IPS-18a (cell line): ENCODE measurements around the gene CTNND2.

Experiments
- H3K27ac ChIP-seq: one replicate; pipeline ENCODE4 v1.5.1; 2013; ENCODE audit warnings: low read length
- H3K27me3 ChIP-seq: one replicate; pipeline ENCODE4 v1.6.1; 2013; ENCODE audit warnings: mild to moderate bottlenecking, low read length; ENCODE audit not compliant: control insufficient read depth, insufficient read depth
- H3K36me3 ChIP-seq: one replicate; pipeline ENCODE4 v1.6.1; 2013; ENCODE audit warnings: low read depth, low read length; ENCODE audit not compliant: control insufficient read depth
- H3K4me1 ChIP-seq: one replicate; pipeline ENCODE4 v1.6.1; 2013; ENCODE audit warnings: low read depth, low read length; ENCODE audit not compliant: control insufficient read depth
- H3K4me3 ChIP-seq: one replicate; pipeline ENCODE4 v1.5.1; 2013; ENCODE audit warnings: low read length
- H3K9ac ChIP-seq: one replicate; pipeline ENCODE4 v1.6.1; 2013; ENCODE audit warnings: mild to moderate bottlenecking, low read length, moderate library complexity
- H3K9me3 ChIP-seq: one replicate; pipeline ENCODE4 v1.6.1; 2013; ENCODE audit warnings: low read depth, low read length; ENCODE audit not compliant: control insufficient read depth

Gene CTNND2

GRCh38 chr5:11482011-11482410 is 422.2 kb downstream of the CTNND2 start:
- H3K36me3 ChIP-seq, result no peaks in the 10 kb centered on the region
- no peaks in the 10 kb centered on the region for H3K9me3 ChIP-seq
- no peak overlapping the region for H3K27ac ChIP-seq
- H3K4me1 ChIP-seq, result no peaks in the 10 kb centered on the region
- H3K27me3 ChIP-seq, result no peaks in the 10 kb centered on the region
- no peak overlapping the region for H3K4me3 ChIP-seq
- no peak overlapping the region for H3K9ac ChIP-seq

GRCh38 chr5:11477786-11478185 is 426.5 kb downstream of the CTNND2 start:
- Histone ChIP-seq H3K4me1 (no peaks in the 10 kb centered on the region), H3K27ac (no peak overlapping the region), H3K9me3 (no peaks in the 10 kb centered on the region), H3K9ac (no peak overlapping the region), H3K4me3 (no peak overlapping the region), H3K36me3 (no peaks in the 10 kb centered on the region), H3K27me3 (no peaks in the 10 kb centered on the region)

- no peak overlapping the region for H3K9ac ChIP-seq
- H3K36me3 ChIP-seq, result no peaks in the 10 kb centered on the region
- no peaks in the 10 kb centered on the region for H3K27me3 ChIP-seq
- H3K9me3 ChIP-seq, result no peaks in the 10 kb centered on the region
- no peak overlapping the region for H3K4me3 ChIP-seq
- H3K27ac ChIP-seq, result no peak overlapping the region
- no peaks in the 10 kb centered on the region for H3K4me1 ChIP-seq
Observed at GRCh38 chr5:11476866-11477265, 427.4 kb downstream of the CTNND2 start.

- Histone ChIP-seq H3K27me3 (no peaks in the 10 kb centered on the region), H3K9me3 (no peaks in the 10 kb centered on the region), H3K4me1 (no peaks in the 10 kb centered on the region), H3K4me3 (no peak overlapping the region), H3K9ac (no peak overlapping the region), H3K27ac (no peak overlapping the region), H3K36me3 (no peaks in the 10 kb centered on the region)
Observed at GRCh38 chr5:11468334-11469039, 435.8 kb downstream of the CTNND2 start.

GRCh38 chr5:11467588-11467987 is 436.7 kb downstream of the CTNND2 start:
- no peaks in the 10 kb centered on the region for H3K27me3 ChIP-seq
- H3K4me3 ChIP-seq, result no peak overlapping the region
- no peaks in the 10 kb centered on the region for H3K4me1 ChIP-seq
- H3K36me3 ChIP-seq, result no peaks in the 10 kb centered on the region
- no peaks in the 10 kb centered on the region for H3K9me3 ChIP-seq
- H3K27ac ChIP-seq, result no peak overlapping the region
- no peak overlapping the region for H3K9ac ChIP-seq

- H3K4me1 ChIP-seq, result no peaks in the 10 kb centered on the region
- no peak overlapping the region for H3K4me3 ChIP-seq
- no peaks in the 10 kb centered on the region for H3K27me3 ChIP-seq
- H3K9ac ChIP-seq, result no peak overlapping the region
- no peak overlapping the region for H3K27ac ChIP-seq
- H3K36me3 ChIP-seq, result no peaks in the 10 kb centered on the region
- no peaks in the 10 kb centered on the region for H3K9me3 ChIP-seq
Observed at GRCh38 chr5:11459716-11460115, 444.5 kb downstream of the CTNND2 start.

- H3K4me3 ChIP-seq, result no peak overlapping the region
- H3K9ac ChIP-seq, result no peak overlapping the region
Observed at GRCh38 chr5:11455505-11455904, 448.7 kb downstream of the CTNND2 start.

GRCh38 chr5:11452852-11453251 is 451.4 kb downstream of the CTNND2 start:
- no peaks in the 10 kb centered on the region for H3K27me3 ChIP-seq
- no peaks in the 10 kb centered on the region for H3K9me3 ChIP-seq
- peaks cover under 1% of the 10 kb centered on the region for H3K4me1 ChIP-seq
- no peak overlapping the region for H3K27ac ChIP-seq
- H3K36me3 ChIP-seq, result no peaks in the 10 kb centered on the region
- H3K4me3 ChIP-seq, result no peak overlapping the region
- no peak overlapping the region for H3K9ac ChIP-seq

More at GRCh38 chr5:11455505-11455904, 448.7 kb downstream of the CTNND2 start:
- Histone ChIP-seq H3K36me3 (no peaks in the 10 kb centered on the region), H3K4me1 (no peaks in the 10 kb centered on the region), H3K27me3 (no peaks in the 10 kb centered on the region), H3K9me3 (no peaks in the 10 kb centered on the region), H3K27ac (no peak overlapping the region)

GRCh38 chr5:11449966-11450365 is 454.3 kb downstream of the CTNND2 start:
- Histone ChIP-seq H3K36me3 (no peaks in the 10 kb centered on the region), H3K4me1 (peaks cover 5% of the 10 kb centered on the region), H3K4me3 (no peak overlapping the region), H3K9ac (no peak overlapping the region), H3K27ac (no peak overlapping the region), H3K9me3 (no peaks in the 10 kb centered on the region), H3K27me3 (no peaks in the 10 kb centered on the region)

- Histone ChIP-seq H3K36me3 (no peaks in the 10 kb centered on the region), H3K4me1 (peaks cover 5% of the 10 kb centered on the region), H3K4me3 (no peak overlapping the region), H3K9ac (no peak overlapping the region), H3K27ac (no peak overlapping the region), H3K27me3 (no peaks in the 10 kb centered on the region), H3K9me3 (no peaks in the 10 kb centered on the region)
Observed at GRCh38 chr5:11449217-11449616, 455.0 kb downstream of the CTNND2 start.

GRCh38 chr5:11443831-11444230 is 460.4 kb downstream of the CTNND2 start:
- Histone ChIP-seq H3K4me1 (peaks cover 5% of the 10 kb centered on the region), H3K36me3 (no peaks in the 10 kb centered on the region), H3K27ac (no peak overlapping the region), H3K9ac (no peak overlapping the region), H3K27me3 (no peaks in the 10 kb centered on the region), H3K9me3 (no peaks in the 10 kb centered on the region), H3K4me3 (no peak overlapping the region)

GRCh38 chr5:11432116-11432515 is 472.1 kb downstream of the CTNND2 start:
- no peaks in the 10 kb centered on the region for H3K36me3 ChIP-seq
- no peak overlapping the region for H3K4me3 ChIP-seq
- no peaks in the 10 kb centered on the region for H3K9me3 ChIP-seq
- no peaks in the 10 kb centered on the region for H3K27me3 ChIP-seq
- no peaks in the 10 kb centered on the region for H3K4me1 ChIP-seq
- no peak overlapping the region for H3K27ac ChIP-seq
- H3K9ac ChIP-seq, result no peak overlapping the region
